Tibial nerve (tissue), 4 donors: ENCODE measurements around the gene LRRC58.

ENCODE experiments used
- CTCF ChIP-seq, 5 experiments: fragments of 200-600 bp in 3 of 5; fragments of 450-650 bp in 2 of 5; sonication (generic) in 3 of 5; IDR thresholded peaks; one replicate each; pipeline ENCODE4 v1.5.1; 2016 to 2019; ENCODE audit warnings: antibody characterized with exemption in 5 of 5, mild to moderate bottlenecking in 3 of 5, moderate library complexity in 2 of 5
- EP300 ChIP-seq, 2 donors: sonication (generic); formaldehyde crosslinking; IDR thresholded peaks; one replicate each; pipeline ENCODE4 v1.6.1; 2017; ENCODE audit warnings: antibody characterized with exemption in 2 of 2, mild to moderate bottlenecking in 1 of 2
- POLR2A ChIP-seq, 2 donors: fragments of 450-650 bp; IDR thresholded peaks; one replicate each; pipeline ENCODE4 v1.6.1; 2017; ENCODE audit warnings: antibody characterized with exemption in 2 of 2, mild to moderate bottlenecking in 2 of 2, moderate library complexity in 2 of 2

- no peak for TF ChIP-seq CTCF (IDR thresholded peaks at IDR 0.05)
- TF ChIP-seq POLR2A (IDR thresholded peaks at IDR 0.05), result no peak
- TF ChIP-seq EP300 (IDR thresholded peaks at IDR 0.05), result no peak
Measured at GRCh38 chr3:120275618-120276017, 73.5 kb downstream of the LRRC58 start.
